ENCODE data around the gene HOMER2. TPM values are rescaled to one million over a fixed set of nuclear protein-coding genes. Genes with fewer than 3 reads are reported as not detected.

Gene HOMER2
- total and polyA plus RNA-seq, 2 of the 4 experiments (the other 2 are of a cell fraction), result 0.54 to 0.79 TPM

- no CpG with 5 or more reads among the region's 9 CpGs for WGBS, 2 experiments (ENCODE audit: extremely low coverage in 2 of 2, insufficient read length in 1 of 2)
Observed at GRCh38 chr15:82892573-82892972, 59.9 kb downstream of the HOMER2 start.

More at GRCh38 chr15:82892573-82892972, 59.9 kb downstream of the HOMER2 start:
- Histone ChIP-seq H3K4me3 (ENCODE audit: insufficient read depth, low read depth, low read length) (no peak overlapping the region), H3K9me1 (ENCODE audit: insufficient read depth, low read length) (no peaks in the 10 kb centered on the region), H3K9ac (ENCODE audit: low read depth, low read length) (no peak overlapping the region), H3K79me1 (ENCODE audit: low read depth in 1 of 2, low read length in 2 of 2) (no peaks in the 10 kb centered on the region), H4K20me1 (ENCODE audit: insufficient read depth, low read length) (no peaks in the 10 kb centered on the region), H3K4me1 (ENCODE audit: control insufficient read depth, insufficient read depth, low read length) (peaks cover 3% of the 10 kb centered on the region; the same call in 1 of the 2 replicates), H3K27me3 (ENCODE audit: control insufficient read depth, insufficient read depth, low read length) (peaks cover 1% of the 10 kb centered on the region), H3K4me2 (ENCODE audit: low read depth, low read length) (no peak overlapping the region), H3K4ac (ENCODE audit: low read depth, low read length) (no peak overlapping the region), H3K23ac (ENCODE audit: low read depth, low read length) (no peak overlapping the region), H2AK5ac (ENCODE audit: low read depth, low read length) (no peak overlapping the region), H3K14ac (replicated peaks; ENCODE audit: low read depth, low read length) (no peak overlapping the region), H4K91ac (ENCODE audit: insufficient read depth, low read depth, low read length) (no peak overlapping the region), H4K8ac (ENCODE audit: low read depth in 2 of 2, low read length in 2 of 2) (no peak overlapping the region), H2BK5ac (ENCODE audit: low read depth, low read length, poor library complexity, severe bottlenecking) (no peak overlapping the region), H2BK20ac (ENCODE audit: low read depth, low read length) (no peak overlapping the region), H3K36me3 (ENCODE audit: control insufficient read depth, insufficient read depth, low read length) (no peaks in the 10 kb centered on the region), H2BK15ac (ENCODE audit: low read depth, low read length) (no peak overlapping the region), H2AFZ (replicated peaks; ENCODE audit: low read length, poor library complexity) (no peak overlapping the region), H3K18ac (ENCODE audit: low read depth, low read length) (no peak overlapping the region), H3K56ac (ENCODE audit: extremely low read depth, insufficient read depth, low read length) (no peak overlapping the region), H2BK120ac (ENCODE audit: low read depth, low read length) (no peak overlapping the region), H3K27ac (ENCODE audit: insufficient read depth, low read length) (no peak overlapping the region), H4K5ac (ENCODE audit: low read depth, low read length) (no peak overlapping the region), H2AK9ac (replicated peaks; ENCODE audit: low read depth, low read length, poor library complexity) (no peak overlapping the region), H3K9me3 (ENCODE audit: control insufficient read depth, insufficient read depth, low read length) (no peaks in the 10 kb centered on the region)
- in situ Hi-C loops (cut with MboI; ENCODE audit: low sequenced_read_pairs) (no loop called here), dilution Hi-C loops (cut with HindIII; ENCODE audit: low sequenced_read_pairs, unreplicated experiment) (no loop called here), intact Hi-C loops (cut with micrococcal nuclease) (no loop called here)
- ATAC-seq (ENCODE audit: low read depth), result no peak
- ChIA-PET POLR2A (ENCODE audit: unreplicated experiment) (no interaction called here), CTCF (no interaction called here)
- no peak for TF ChIP-seq RFX5 (IDR thresholded peaks at IDR 0.05; ENCODE audit: low read depth, low read length)
- no peak for TF ChIP-seq NFE2L2 (IDR thresholded peaks at IDR 0.05; ENCODE audit: low read depth, low read length)
- no peak for TF ChIP-seq POLR2A (IDR thresholded peaks at IDR 0.05; ENCODE audit: low read depth, low read length)
- no peak for TF ChIP-seq CEBPB (IDR thresholded peaks at IDR 0.05; ENCODE audit: low read depth, low read length)
- no peak for TF ChIP-seq CHD1 (IDR thresholded peaks at IDR 0.05; ENCODE audit: low read depth, low read length)
- TF ChIP-seq ELK1 (IDR thresholded peaks at IDR 0.05; ENCODE audit: borderline replicate concordance, low read depth, low read length), result no peak
- no peak for TF ChIP-seq BHLHE40 (IDR thresholded peaks at IDR 0.05; ENCODE audit: low read depth, low read length)
- no peak for TF ChIP-seq MXI1 (IDR thresholded peaks at IDR 0.05; ENCODE audit: borderline replicate concordance, low read depth, low read length)
- TF ChIP-seq RCOR1 (IDR thresholded peaks at IDR 0.05; ENCODE audit: insufficient replicate concordance, low read length), result no peak
- TF ChIP-seq RAD21 (IDR thresholded peaks at IDR 0.05; ENCODE audit: low read length), result no peak
- no peak for TF ChIP-seq MAZ (IDR thresholded peaks at IDR 0.05; ENCODE audit: borderline replicate concordance, low read depth, low read length)
- no peak for TF ChIP-seq FOS (IDR thresholded peaks at IDR 0.05; ENCODE audit: low read depth, low read length)
- no peak for TF ChIP-seq USF2 (IDR thresholded peaks at IDR 0.05; ENCODE audit: low read depth, low read length)
- no TSS peak for BruUV-seq (replicated peaks)
- DNase-seq, result no peak
